Transverse colon (tissue), 4 donors: ENCODE results near the gene FKRP. TPM values are rescaled to one million over a fixed set of nuclear protein-coding genes. Genes with fewer than 3 reads are reported as not detected.
"Not testable (repeated sequence)": the region's sequence is repeated elsewhere in the genome, so short reads cannot be mapped to it uniquely, and the experiment has no call there.

ENCODE experiments used
- DNase-seq: peaks from one replicate; pipeline ENCODE4 v3.0.0-alpha.2; 2019
- H3K27ac ChIP-seq, 4 donors: fragments of 200-600 bp; sonication (generic); 2 replicates each; pipeline ENCODE4 v1.5.1; 2016 to 2018; ENCODE audit warnings: inconsistent platforms in 4 of 4
- H3K27me3 ChIP-seq: fragments of 200-600 bp; sonication (generic); 2 replicates; pipeline ENCODE4 v1.5.1; 2017; ENCODE audit warnings: inconsistent platforms
- H3K36me3 ChIP-seq, 4 donors: fragments of 200-600 bp; sonication (generic); 2 replicates each; pipeline ENCODE4 v1.5.1; 2017 to 2019; ENCODE audit warnings: inconsistent platforms in 4 of 4
- H3K4me1 ChIP-seq, 4 donors: fragments of 200-600 bp; sonication (generic); 2 replicates each; pipeline ENCODE4 v1.5.1; 2017 to 2020; ENCODE audit warnings: inconsistent platforms in 4 of 4
- H3K4me3 ChIP-seq, 4 donors: fragments of 200-600 bp; sonication (generic); 1 replicate in 1 of 4; 2 replicates in 3 of 4; pipeline versions ENCODE4 v1.5.1 to v1.6.1; 2017 to 2019; ENCODE audit warnings: inconsistent platforms in 4 of 4
- H3K9me3 ChIP-seq, 2 donors: fragments of 200-600 bp; sonication (generic); 2 replicates each; pipeline ENCODE4 v1.5.1; 2017 to 2019; ENCODE audit warnings: inconsistent platforms in 2 of 2
- EP300 ChIP-seq: sonication (generic); formaldehyde crosslinking; IDR thresholded peaks from one replicate; pipeline ENCODE4 v1.6.1; 2017; ENCODE audit warnings: antibody characterized with exemption, low read depth
- POLR2A ChIP-seq: fragments of 450-650 bp; IDR thresholded peaks from one replicate; pipeline ENCODE4 v1.6.1; 2016; ENCODE audit warnings: antibody characterized with exemption, mild to moderate bottlenecking, moderate library complexity
- POLR2AphosphoS5 ChIP-seq, 3 donors: sonication (generic); formaldehyde crosslinking; IDR thresholded peaks; one replicate each; pipeline ENCODE4 v1.6.1; 2016; ENCODE audit warnings: antibody characterized with exemption in 3 of 3
- WGBS, 2 donors: methylation state at CpG; one replicate each; pipeline ENCODE4 v1.1.5; 2018; ENCODE audit warnings: low coverage in 1 of 2; 5-methylcytosine and 5-hydroxymethylcytosine counted together
- in situ Hi-C, 4 donors: fragments of 200-750 bp; cut with MboI; loops; one replicate each; pipeline versions ENCODE4 v1.15.0 to v1.15.1; 2017; ENCODE audit warnings: low sequenced_read_pairs in 3 of 4, low pct_ligation_motif_present in 1 of 4, low pct_unique_long_range_greater_than_20kb in 1 of 4
- intact Hi-C: fragments of 100-400 bp; cut with DNase I; formaldehyde crosslinking; loops from one replicate; pipeline ENCODE4 v1.15.1; 2023; ENCODE audit warnings: low total_unique reads
- total RNA-seq, 4 donors: library from RNA; depleted of rRNA; stranded (reverse); fragments of >200 nt; gene quantifications; one replicate each; pipeline ENCODE4 v1.1.0, GENCODE V29; 2016
- TF ChIP-seq, protein P1 (sequence below), 5 experiments: fragments of 200-600 bp in 3 of 5; fragments of 450-650 bp in 2 of 5; sonication (generic) in 3 of 5; IDR thresholded peaks; 1 replicate in 2 of 5; 2 replicates in 3 of 5; pipeline ENCODE4 v1.5.1; 2016 to 2017; ENCODE audit warnings: antibody characterized with exemption in 5 of 5, inconsistent platforms in 3 of 5, mild to moderate bottlenecking in 2 of 5, moderate library complexity in 1 of 5

The FKRP gene
- total RNA-seq, 4 donors from 2014 or later, result 9.7 to 16.1 (median 11.8) TPM

DNA sequence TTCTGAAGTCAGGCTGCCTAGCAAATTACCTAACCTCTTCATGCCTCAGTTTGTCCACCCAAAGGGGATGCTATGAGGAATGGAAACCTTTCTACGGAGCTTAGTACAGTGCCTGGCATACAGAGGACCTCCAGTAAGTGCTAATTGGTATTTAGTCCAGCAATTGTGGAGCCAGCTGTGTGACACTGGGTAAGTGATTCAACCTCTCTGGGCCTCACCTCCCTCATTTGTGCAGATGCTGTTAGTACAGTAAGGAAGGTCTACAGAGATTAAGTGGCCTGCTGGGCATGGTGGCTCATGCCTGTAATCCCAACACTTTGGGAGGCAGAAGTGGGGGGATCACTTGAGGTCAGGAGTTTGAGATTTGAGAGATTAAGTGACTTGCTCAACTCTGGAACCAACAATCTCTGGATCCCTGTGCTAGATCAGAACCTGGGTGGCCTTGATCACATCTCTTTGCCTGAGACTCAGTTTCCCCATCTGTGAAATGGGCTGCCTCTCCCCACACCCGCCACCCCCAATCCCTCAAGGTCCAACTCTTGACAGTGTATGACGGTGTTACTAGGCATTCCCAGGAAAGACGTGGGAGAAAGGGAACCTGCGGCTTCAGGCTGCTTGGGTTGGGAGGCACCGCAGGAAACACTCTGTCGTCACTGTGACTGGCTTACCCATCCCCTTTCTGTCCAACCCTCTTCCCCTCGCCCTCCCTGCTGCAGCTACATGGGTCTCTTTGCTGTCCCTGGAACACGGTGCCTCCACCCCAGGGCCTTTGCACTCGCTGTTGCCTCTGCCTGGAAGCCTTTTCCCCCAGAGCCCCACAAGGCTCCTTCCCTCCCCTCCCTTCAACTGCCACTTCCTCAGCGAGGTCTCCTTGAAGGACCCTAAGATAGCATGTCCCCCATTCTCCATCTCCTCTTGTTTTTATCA lies 47.2 kb upstream of the FKRP start:
- DNase-seq, result no peak
- 83 to 94% methylated on average over 2 to 11 of the region's 11 CpGs for WGBS, 2 donors
- Histone ChIP-seq H3K9me3 (no peaks in the 10 kb centered on the region), H3K36me3 (peaks cover 0 to 74% (median 31%) of the 10 kb centered on the region in 4 donors), H3K27me3 (no peaks in the 10 kb centered on the region), H3K4me3 (no peak overlapping the region), H3K27ac (no peak overlapping the region), H3K4me1 (peaks cover 0 to 10% (median 6%) of the 10 kb centered on the region in 4 donors)
- no peak for TF ChIP-seq POLR2AphosphoS5 (IDR thresholded peaks at IDR 0.05)
- no peak for TF ChIP-seq POLR2A
- no peak for TF ChIP-seq EP300
- TF ChIP-seq, protein P1, sequence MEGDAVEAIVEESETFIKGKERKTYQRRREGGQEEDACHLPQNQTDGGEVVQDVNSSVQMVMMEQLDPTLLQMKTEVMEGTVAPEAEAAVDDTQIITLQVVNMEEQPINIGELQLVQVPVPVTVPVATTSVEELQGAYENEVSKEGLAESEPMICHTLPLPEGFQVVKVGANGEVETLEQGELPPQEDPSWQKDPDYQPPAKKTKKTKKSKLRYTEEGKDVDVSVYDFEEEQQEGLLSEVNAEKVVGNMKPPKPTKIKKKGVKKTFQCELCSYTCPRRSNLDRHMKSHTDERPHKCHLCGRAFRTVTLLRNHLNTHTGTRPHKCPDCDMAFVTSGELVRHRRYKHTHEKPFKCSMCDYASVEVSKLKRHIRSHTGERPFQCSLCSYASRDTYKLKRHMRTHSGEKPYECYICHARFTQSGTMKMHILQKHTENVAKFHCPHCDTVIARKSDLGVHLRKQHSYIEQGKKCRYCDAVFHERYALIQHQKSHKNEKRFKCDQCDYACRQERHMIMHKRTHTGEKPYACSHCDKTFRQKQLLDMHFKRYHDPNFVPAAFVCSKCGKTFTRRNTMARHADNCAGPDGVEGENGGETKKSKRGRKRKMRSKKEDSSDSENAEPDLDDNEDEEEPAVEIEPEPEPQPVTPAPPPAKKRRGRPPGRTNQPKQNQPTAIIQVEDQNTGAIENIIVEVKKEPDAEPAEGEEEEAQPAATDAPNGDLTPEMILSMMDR (IDR thresholded peaks at IDR 0.05), result no peak
- in situ Hi-C loops, result no loop called here
- intact Hi-C loops, result no loop called here

DNA sequence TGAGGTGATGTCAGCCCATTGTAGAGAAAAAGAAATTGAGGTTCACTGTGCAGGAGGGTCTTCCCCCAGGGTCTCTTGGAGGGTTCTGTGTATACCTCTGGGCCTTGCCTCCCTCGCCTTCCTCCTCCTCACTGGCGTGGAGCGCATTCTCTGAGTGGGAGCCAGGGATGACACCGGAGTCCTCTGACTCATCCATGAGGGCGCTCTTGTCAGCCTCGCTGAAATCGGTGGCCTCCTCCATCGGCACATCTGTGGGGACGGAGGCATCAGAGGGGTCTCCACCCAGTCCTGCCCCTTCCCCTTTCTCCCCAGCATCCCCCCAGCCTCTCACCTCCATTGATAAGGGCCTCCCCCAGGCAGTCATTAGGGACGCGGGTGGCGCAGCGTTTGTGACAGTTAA lies 45.2 kb upstream of the FKRP start:
- intact Hi-C loops, result loop anchor here (5.0 kb wide), 1 partner anchor 47 kb away; the partner anchor contains the start of genes FKRP and STRN4
- Histone ChIP-seq H3K27me3 (no peaks in the 10 kb centered on the region), H3K27ac (no peak overlapping the region), H3K36me3 (peaks cover 0 to 59% (median 22%) of the 10 kb centered on the region in 4 donors), H3K4me1 (peaks cover 0 to 10% (median 6%) of the 10 kb centered on the region in 4 donors), H3K9me3 (no peaks in the 10 kb centered on the region), H3K4me3 (no peak overlapping the region)
- in situ Hi-C loops, result no loop called here
- no peak for DNase-seq
- no peak for TF ChIP-seq EP300
- TF ChIP-seq POLR2AphosphoS5 (IDR thresholded peaks at IDR 0.05), result no peak
- TF ChIP-seq POLR2A, result no peak
- TF ChIP-seq, protein P1 (IDR thresholded peaks at IDR 0.05), result no peak
- 90% methylated on average over 13 of the region's 13 CpGs; no CpG with 5 or more reads in 1 of the 2 donors for WGBS, 2 donors

DNA sequence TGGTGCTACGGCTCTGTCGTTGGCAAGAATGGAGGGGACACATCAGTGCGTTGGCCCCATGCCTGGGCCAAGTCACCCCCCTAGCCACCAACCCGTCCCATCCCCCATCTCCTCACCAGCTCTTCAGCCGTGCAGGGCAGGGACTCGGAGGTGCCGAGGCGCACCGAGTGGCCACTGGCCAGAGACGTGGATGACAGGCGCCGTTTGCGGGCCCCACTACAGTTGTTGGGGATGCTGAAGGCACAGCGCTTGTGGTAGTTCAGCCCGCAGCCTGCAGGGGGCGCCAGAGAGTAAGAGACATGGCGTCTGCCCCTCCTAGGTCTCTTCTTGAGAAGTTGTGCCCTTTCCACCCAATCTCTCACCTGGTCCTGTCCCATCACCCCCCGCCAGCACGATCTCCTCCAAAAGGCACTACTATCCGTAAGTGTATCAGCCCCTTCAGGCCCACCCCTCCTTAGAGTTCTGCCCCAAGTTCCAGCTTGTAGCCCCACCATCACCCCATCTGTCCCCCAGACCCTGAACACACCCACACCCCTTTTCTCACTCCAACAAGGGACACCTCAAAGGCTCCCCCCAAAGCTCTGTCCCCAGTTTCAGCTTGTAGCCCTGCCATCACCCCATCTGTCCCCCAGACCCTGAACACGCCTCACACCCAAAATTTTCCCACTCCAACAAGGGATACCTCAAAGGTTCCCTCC lies 41.3 kb upstream of the FKRP start:
- peaks cover 0 to 57% (median 16%) of the 10 kb centered on the region in 4 donors for H3K36me3 ChIP-seq
- H3K4me3 ChIP-seq, result no peak overlapping the region
- H3K27ac ChIP-seq, result no peak overlapping the region
- 36 to 58% methylated on average over 4 to 21 of the region's 21 CpGs for WGBS, 2 donors
- H3K27me3 ChIP-seq, result no peaks in the 10 kb centered on the region
- no peaks in the 10 kb centered on the region for H3K4me1 ChIP-seq
- in situ Hi-C loops (no loop called here), intact Hi-C loops (loop anchor here (2.0 to 5.0 kb wide), 2 partner anchors 24 to 43 kb away; partner anchors contain the start of genes FKRP and STRN4)
- H3K9me3 ChIP-seq, result no peaks in the 10 kb centered on the region
- DNase-seq, result peak; percentile 81
- TF ChIP-seq POLR2AphosphoS5 (IDR thresholded peaks at IDR 0.05) (no peak), EP300 (no peak)
- TF ChIP-seq, protein P1 (IDR thresholded peaks at IDR 0.05), result peak; percentile 92 to 99 (median 97)

DNA sequence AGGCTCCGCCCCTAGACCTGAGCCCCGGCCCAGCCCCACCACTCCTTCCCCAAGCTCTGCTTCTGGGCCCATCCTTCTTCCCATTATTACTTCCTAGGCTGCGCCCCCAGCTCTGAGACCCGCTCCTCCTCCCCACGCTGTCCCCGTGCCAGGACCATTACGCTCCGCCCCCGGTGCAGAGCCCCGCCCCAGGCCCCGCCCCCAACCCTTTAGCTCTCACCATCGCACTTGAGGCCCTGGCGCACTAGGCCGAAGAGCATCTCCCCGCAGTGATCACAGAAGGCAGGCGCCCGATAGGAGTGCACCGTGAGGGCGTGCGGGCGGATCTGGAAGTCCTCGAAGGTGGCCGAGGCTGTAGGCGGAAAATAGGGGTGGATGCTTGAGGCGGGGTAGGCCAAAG lies 35.2 kb upstream of the FKRP start:
- 84 to 91% methylated on average over 11 to 25 of the region's 25 CpGs for WGBS, 2 donors
- peaks cover 9 to 22% (median 17%) of the 10 kb centered on the region in 4 donors for H3K4me1 ChIP-seq
- intact Hi-C loops, result no loop called here

DNA sequence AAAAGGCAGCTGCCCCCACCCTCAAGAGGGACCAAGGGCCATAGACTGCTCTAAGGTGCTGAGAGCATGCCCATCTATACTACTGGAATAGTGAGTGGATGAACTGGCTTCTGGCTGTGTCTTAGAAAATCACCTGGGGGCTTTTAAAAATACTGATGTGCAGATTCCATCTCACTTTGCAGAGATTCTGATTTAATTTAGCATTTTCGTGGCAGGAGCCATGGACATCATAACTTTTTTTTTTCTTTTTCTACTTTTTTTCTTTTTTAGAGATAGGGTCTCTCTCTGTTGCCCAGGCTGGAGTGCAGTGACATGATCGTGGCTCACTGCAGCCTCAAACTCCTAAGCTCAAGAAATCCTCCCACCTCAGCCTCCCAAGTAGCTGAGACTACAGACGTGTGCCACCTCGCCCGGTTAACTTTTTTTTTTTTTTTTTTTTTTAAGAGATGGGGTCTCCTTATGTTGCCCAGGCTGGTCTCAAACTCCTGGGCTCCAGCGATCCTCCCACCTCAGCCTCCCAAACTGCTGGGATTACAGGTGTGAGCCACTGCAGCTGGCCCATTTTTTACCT lies 33.0 kb upstream of the FKRP start:
- H3K27me3 ChIP-seq, DNase-seq, in situ Hi-C loops, H3K4me3 ChIP-seq, intact Hi-C loops, H3K9me3 ChIP-seq: not testable (repeated sequence)
- peaks cover 15 to 34% (median 25%) of the 10 kb centered on the region in 4 donors for H3K4me1 ChIP-seq
- 84 to 86% methylated on average over 6 of the region's 6 CpGs for WGBS, 2 donors
- peaks cover 0 to 19% (median 0%) of the 10 kb centered on the region in 4 donors for H3K36me3 ChIP-seq
- H3K27ac ChIP-seq, result peak overlapping the region in 2 of 4 donors; percentile 95

More for the DNA sequence above, 35.2 kb upstream of the FKRP start:
- no peaks in the 10 kb centered on the region for H3K27me3 ChIP-seq
- no peak for TF ChIP-seq EP300
- TF ChIP-seq, protein P1 (IDR thresholded peaks at IDR 0.05), result no peak
- no peak for TF ChIP-seq POLR2A
- TF ChIP-seq POLR2AphosphoS5 (IDR thresholded peaks at IDR 0.05), result no peak
- peaks cover 0 to 25% (median 0%) of the 10 kb centered on the region in 4 donors for H3K36me3 ChIP-seq
- no peaks in the 10 kb centered on the region for H3K9me3 ChIP-seq
- no peak for DNase-seq
- H3K4me3 ChIP-seq, result no peak overlapping the region
- H3K27ac ChIP-seq, result no peak overlapping the region
- in situ Hi-C loops, result no loop called here
